SJSA1 (cell line): ENCODE measurements around the gene CLEC19A. TPM values are rescaled to one million over a fixed set of nuclear protein-coding genes. Genes with fewer than 3 reads are reported as not detected.

Experiments
- DNase-seq, 2 experiments: peaks; one replicate each; pipeline ENCODE4 v3.0.0-alpha.2; 2015 to 2020; ENCODE audit warnings: low spot score in 2 of 2, low read depth in 1 of 2
- H3K27ac ChIP-seq: fragments of 250-450 bp; sonication (Bioruptor Pico); 2 replicates; pipeline ENCODE4 v1.5.1; 2020; ENCODE audit warnings: mild to moderate bottlenecking, moderate library complexity
- H3K27me3 ChIP-seq: fragments of 250-450 bp; sonication (Bioruptor Pico); replicated peaks from 2 replicates; pipeline ENCODE4 v1.5.1; 2020; ENCODE audit warnings: mild to moderate bottlenecking, moderate library complexity
- H3K36me3 ChIP-seq: fragments of 250-450 bp; sonication (Bioruptor Pico); 2 replicates; pipeline ENCODE4 v1.5.1; 2020; ENCODE audit warnings: mild to moderate bottlenecking
- H3K4me1 ChIP-seq: fragments of 250-450 bp; sonication (Bioruptor Pico); replicated peaks from 2 replicates; pipeline ENCODE4 v1.6.1; 2021; ENCODE audit warnings: mild to moderate bottlenecking
- H3K4me3 ChIP-seq: fragments of 250-450 bp; sonication (Bioruptor Pico); 2 replicates; pipeline ENCODE4 v1.5.1; 2020; ENCODE audit warnings: mild to moderate bottlenecking
- H3K9me3 ChIP-seq: fragments of 250-450 bp; sonication (Bioruptor Pico); replicated peaks from 2 replicates; pipeline ENCODE4 v1.5.1; 2020; ENCODE audit warnings: mild to moderate bottlenecking
- total RNA-seq: library from RNA; depleted of rRNA; stranded (reverse); fragments of >200 nt; shearing (Covaris generic); gene quantifications from 2 replicates; pipeline ENCODE4 v1.2.3, GENCODE V29; 2014; rRNA removed

The CLEC19A gene
- not detected in 2 replicates for total RNA-seq

- Histone ChIP-seq H3K27me3 (no peaks in the 10 kb centered on the region), H3K36me3 (no peaks in the 10 kb centered on the region), H3K4me3 (no peak within 1 kb of the TSS), H3K4me1 (no peaks in the 10 kb centered on the region), H3K9me3 (no peaks in the 10 kb centered on the region), H3K27ac (no peak within 1 kb of the TSS)
- DNase-seq: no peak
Observed at GRCh38 chr16:19285431-19285830, at the start of gene CLEC19A. Gene CLEC19A (plus strand): TSS chr16:19285731. CDS start chr16:19285852, 121 bp downstream.

GRCh38 chr16:19235886-19236285 is 49.6 kb upstream of the CLEC19A start:
- DNase-seq: no peak
- no peaks in the 10 kb centered on the region for H3K27me3 ChIP-seq
- H3K4me1 ChIP-seq: no peaks in the 10 kb centered on the region

GRCh38 chr16:19236561-19237209 is 48.8 kb upstream of the CLEC19A start:
- Histone ChIP-seq H3K27ac (no peak overlapping the region), H3K27me3 (no peaks in the 10 kb centered on the region), H3K9me3 (no peaks in the 10 kb centered on the region), H3K4me1 (no peaks in the 10 kb centered on the region), H3K4me3 (no peak overlapping the region), H3K36me3 (no peaks in the 10 kb centered on the region)
- no peak for DNase-seq

More at GRCh38 chr16:19235886-19236285, 49.6 kb upstream of the CLEC19A start:
- Histone ChIP-seq H3K27ac (no peak overlapping the region), H3K36me3 (no peaks in the 10 kb centered on the region), H3K4me3 (no peak overlapping the region), H3K9me3 (no peaks in the 10 kb centered on the region)

GRCh38 chr16:19238406-19238805 is 47.1 kb upstream of the CLEC19A start:
- no peak overlapping the region for H3K27ac ChIP-seq
- H3K9me3 ChIP-seq: no peaks in the 10 kb centered on the region
- H3K27me3 ChIP-seq: no peaks in the 10 kb centered on the region
- H3K4me3 ChIP-seq: no peak overlapping the region
- no peak for DNase-seq
- H3K4me1 ChIP-seq: no peaks in the 10 kb centered on the region
- H3K36me3 ChIP-seq: no peaks in the 10 kb centered on the region

GRCh38 chr16:19239511-19240155 is 45.9 kb upstream of the CLEC19A start:
- Histone ChIP-seq H3K27ac (no peak overlapping the region), H3K4me3 (no peak overlapping the region), H3K4me1 (no peaks in the 10 kb centered on the region), H3K27me3 (no peaks in the 10 kb centered on the region), H3K36me3 (no peaks in the 10 kb centered on the region), H3K9me3 (no peaks in the 10 kb centered on the region)
- no peak for DNase-seq

GRCh38 chr16:19240494-19240893 is 45.0 kb upstream of the CLEC19A start:
- Histone ChIP-seq H3K4me3 (no peak overlapping the region), H3K9me3 (no peaks in the 10 kb centered on the region), H3K27me3 (no peaks in the 10 kb centered on the region), H3K36me3 (no peaks in the 10 kb centered on the region), H3K4me1 (no peaks in the 10 kb centered on the region), H3K27ac (no peak overlapping the region)
- DNase-seq: no peak

- no peak overlapping the region for H3K4me3 ChIP-seq
- no peak for DNase-seq
- H3K27me3 ChIP-seq: no peaks in the 10 kb centered on the region
- H3K4me1 ChIP-seq: no peaks in the 10 kb centered on the region
- H3K9me3 ChIP-seq: no peaks in the 10 kb centered on the region
- H3K36me3 ChIP-seq: no peaks in the 10 kb centered on the region
- no peak overlapping the region for H3K27ac ChIP-seq
Observed at GRCh38 chr16:19241512-19241911, 44.0 kb upstream of the CLEC19A start.

GRCh38 chr16:19242186-19242585 is 43.3 kb upstream of the CLEC19A start:
- H3K27ac ChIP-seq: no peak overlapping the region
- H3K4me3 ChIP-seq: no peak overlapping the region
- H3K9me3 ChIP-seq: no peaks in the 10 kb centered on the region
- H3K4me1 ChIP-seq: no peaks in the 10 kb centered on the region
- no peaks in the 10 kb centered on the region for H3K36me3 ChIP-seq
- DNase-seq: no peak
- H3K27me3 ChIP-seq: no peaks in the 10 kb centered on the region

GRCh38 chr16:19242987-19243575 is 42.5 kb upstream of the CLEC19A start:
- Histone ChIP-seq H3K4me3 (no peak overlapping the region), H3K27me3 (no peaks in the 10 kb centered on the region), H3K27ac (no peak overlapping the region), H3K9me3 (no peaks in the 10 kb centered on the region), H3K36me3 (no peaks in the 10 kb centered on the region), H3K4me1 (no peaks in the 10 kb centered on the region)
- no peak for DNase-seq

GRCh38 chr16:19245326-19245925 is 40.1 kb upstream of the CLEC19A start:
- Histone ChIP-seq H3K27me3 (no peaks in the 10 kb centered on the region), H3K27ac (no peak overlapping the region), H3K4me3 (no peak overlapping the region), H3K4me1 (no peaks in the 10 kb centered on the region), H3K9me3 (no peaks in the 10 kb centered on the region), H3K36me3 (no peaks in the 10 kb centered on the region)
- DNase-seq: no peak

GRCh38 chr16:19252904-19253303 is 32.6 kb upstream of the CLEC19A start:
- Histone ChIP-seq H3K27me3 (no peaks in the 10 kb centered on the region), H3K4me1 (no peaks in the 10 kb centered on the region), H3K27ac (no peak overlapping the region), H3K9me3 (no peaks in the 10 kb centered on the region), H3K4me3 (no peak overlapping the region), H3K36me3 (no peaks in the 10 kb centered on the region)
- no peak for DNase-seq

- no peaks in the 10 kb centered on the region; the same call in 1 of the 2 replicates for H3K27me3 ChIP-seq
- DNase-seq: no peak
- no peaks in the 10 kb centered on the region for H3K9me3 ChIP-seq
- no peak overlapping the region for H3K27ac ChIP-seq
- H3K4me3 ChIP-seq: no peak overlapping the region
- no peaks in the 10 kb centered on the region for H3K4me1 ChIP-seq
- H3K36me3 ChIP-seq: no peaks in the 10 kb centered on the region
Observed at GRCh38 chr16:19254611-19255010, 30.9 kb upstream of the CLEC19A start.

GRCh38 chr16:19264123-19264673 is 21.3 kb upstream of the CLEC19A start:
- Histone ChIP-seq H3K4me3 (no peak overlapping the region), H3K27ac (no peak overlapping the region), H3K27me3 (no peaks in the 10 kb centered on the region; the same call in 1 of the 2 replicates), H3K36me3 (no peaks in the 10 kb centered on the region), H3K9me3 (no peaks in the 10 kb centered on the region; the same call in 1 of the 2 replicates), H3K4me1 (no peaks in the 10 kb centered on the region)
- no peak for DNase-seq
